ENCODE results near the gene FCRL5.

FCRL5 gene

DNA sequence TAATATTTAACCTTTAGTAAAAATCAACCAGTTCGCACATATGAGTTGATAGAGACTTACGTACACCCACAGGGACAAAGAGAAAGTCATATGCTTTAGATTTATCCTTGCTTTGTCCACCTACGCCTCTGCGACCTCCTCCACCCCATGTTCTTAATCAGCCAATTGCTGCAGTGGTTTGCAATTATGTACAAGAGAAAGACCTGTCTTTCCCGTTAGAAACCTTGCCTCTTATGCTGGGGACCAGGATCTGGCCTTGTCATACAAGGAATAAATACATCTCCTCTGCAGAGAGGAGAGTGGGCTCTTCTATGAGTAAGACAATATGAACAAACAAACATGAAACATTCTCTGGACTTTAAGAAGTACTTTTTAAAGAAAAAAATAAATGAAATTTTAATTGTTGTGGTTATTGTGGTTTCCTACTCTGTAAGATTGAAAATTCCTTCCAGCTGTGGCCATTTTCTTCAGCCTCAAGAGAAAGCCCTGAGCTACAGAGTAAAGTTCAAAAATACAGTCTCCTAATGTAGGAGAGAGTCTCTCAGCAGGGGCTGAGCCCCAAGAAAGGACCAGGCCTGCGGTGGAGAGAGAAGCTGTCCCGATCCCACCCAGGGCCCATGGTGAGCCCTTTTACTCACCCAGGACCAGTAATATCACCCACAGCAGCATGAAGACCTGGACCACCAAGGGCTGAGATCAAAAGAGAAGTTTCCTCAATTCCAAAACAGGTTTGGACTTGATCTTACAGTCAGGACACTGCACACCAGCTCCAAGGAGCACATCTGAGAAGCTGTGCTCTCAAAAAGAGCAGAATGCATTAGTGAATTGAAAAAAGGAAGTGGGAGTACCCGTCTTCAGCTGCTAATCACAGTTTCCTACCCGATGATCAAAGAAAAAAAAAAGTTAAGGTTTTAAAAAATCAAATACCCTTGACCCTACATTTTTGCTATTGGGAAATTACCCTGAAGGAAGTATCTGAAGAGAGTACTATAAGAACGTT, at the start of gene FCRL5:
FCRL5 (minus strand) TSS at position 822 of the 1,000 bp plus-strand sequence; CDS start at position 669, 153 bp downstream.
- H3K4me3 ChIP-seq (ENCODE audit: low read depth, low read length): no peak within 1 kb of the TSS
- H3K36me3 ChIP-seq (ENCODE audit: control insufficient read depth in 2 of 2, insufficient read depth in 1 of 2, low read length in 2 of 2): no peaks in the 10 kb centered on the region
- H3K4me1 ChIP-seq (ENCODE audit: control insufficient read depth, insufficient read depth, low read length): no peaks in the 10 kb centered on the region
- no peak for TF ChIP-seq GLIS2 (tag by site-specific recombination; IDR thresholded peaks at IDR 0.05)
- TF ChIP-seq REPIN1 (tag by site-specific recombination; IDR thresholded peaks at IDR 0.05; ENCODE audit: low read depth): no peak
- H3K9me3 ChIP-seq (ENCODE audit: control insufficient read depth, insufficient read depth, low read depth, low read length): no peaks in the 10 kb centered on the region
- no peak within 1 kb of the TSS for H3K27ac ChIP-seq (ENCODE audit: extremely low read depth, low read depth, low read length)
- ChIA-PET CTCF (no interaction called here), POLR2A (no interaction called here)

DNA sequence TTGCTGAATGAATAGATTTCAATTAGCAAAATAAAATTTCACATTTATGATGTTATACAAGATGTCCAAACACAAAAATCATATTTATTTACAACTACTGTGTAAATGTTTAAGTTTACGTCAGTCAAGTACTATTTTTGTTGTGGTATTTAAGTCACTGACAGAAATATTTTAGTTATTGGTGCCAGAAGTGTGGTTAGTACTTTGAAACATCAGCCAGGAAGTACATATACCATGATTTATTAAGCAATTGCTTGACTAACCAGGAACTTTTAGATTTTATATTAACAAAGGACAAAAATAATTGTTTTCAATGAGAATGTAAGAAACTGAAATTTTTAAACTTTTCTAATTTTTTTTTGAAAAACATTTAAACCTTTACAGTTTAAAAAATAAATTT, 47.9 kb upstream of the FCRL5 start:
- no peak overlapping the region for H3K4me3 ChIP-seq (ENCODE audit: low read depth, low read length)
- H3K9me3 ChIP-seq (ENCODE audit: control insufficient read depth, insufficient read depth, low read depth, low read length): no peaks in the 10 kb centered on the region
- H3K4me1 ChIP-seq (ENCODE audit: control insufficient read depth, insufficient read depth, low read length): no peaks in the 10 kb centered on the region
- no peak for TF ChIP-seq ZNF623 (tag by site-specific recombination; IDR thresholded peaks at IDR 0.05)
- TF ChIP-seq MEIS1 (CRISPR knock-in tag; IDR thresholded peaks at IDR 0.05; ENCODE audit: borderline replicate concordance): no peak
- TF ChIP-seq, protein P1, sequence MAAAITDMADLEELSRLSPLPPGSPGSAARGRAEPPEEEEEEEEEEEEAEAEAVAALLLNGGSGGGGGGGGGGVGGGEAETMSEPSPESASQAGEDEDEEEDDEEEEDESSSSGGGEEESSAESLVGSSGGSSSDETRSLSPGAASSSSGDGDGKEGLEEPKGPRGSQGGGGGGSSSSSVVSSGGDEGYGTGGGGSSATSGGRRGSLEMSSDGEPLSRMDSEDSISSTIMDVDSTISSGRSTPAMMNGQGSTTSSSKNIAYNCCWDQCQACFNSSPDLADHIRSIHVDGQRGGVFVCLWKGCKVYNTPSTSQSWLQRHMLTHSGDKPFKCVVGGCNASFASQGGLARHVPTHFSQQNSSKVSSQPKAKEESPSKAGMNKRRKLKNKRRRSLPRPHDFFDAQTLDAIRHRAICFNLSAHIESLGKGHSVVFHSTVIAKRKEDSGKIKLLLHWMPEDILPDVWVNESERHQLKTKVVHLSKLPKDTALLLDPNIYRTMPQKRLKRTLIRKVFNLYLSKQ (tag by site-specific recombination; IDR thresholded peaks at IDR 0.05; ENCODE audit: borderline replicate concordance): no peak
- TF ChIP-seq ZNF350 (tag by site-specific recombination; IDR thresholded peaks at IDR 0.05): no peak
- TF ChIP-seq ZNF223 (tag by site-specific recombination; IDR thresholded peaks at IDR 0.05): no peak
- no peak for TF ChIP-seq ZNF501 (tag by site-specific recombination; IDR thresholded peaks at IDR 0.05)
- no peak for TF ChIP-seq ZNF248 (tag by site-specific recombination; IDR thresholded peaks at IDR 0.05)
- TF ChIP-seq ZNF48 (tag by site-specific recombination; IDR thresholded peaks at IDR 0.05): no peak
- no peak for TF ChIP-seq ZNF174 (tag by site-specific recombination; IDR thresholded peaks at IDR 0.05)
- TF ChIP-seq ZNF544 (tag by site-specific recombination; IDR thresholded peaks at IDR 0.05): no peak
- TF ChIP-seq ZBTB20 (tag by site-specific recombination; IDR thresholded peaks at IDR 0.05): no peak
- TF ChIP-seq ZBTB48 (tag by site-specific recombination; IDR thresholded peaks at IDR 0.05): no peak
- TF ChIP-seq YY2 (tag by site-specific recombination; IDR thresholded peaks at IDR 0.05): no peak
- TF ChIP-seq ZNF10 (tag by site-specific recombination; IDR thresholded peaks at IDR 0.05): no peak
- TF ChIP-seq, protein P2, sequence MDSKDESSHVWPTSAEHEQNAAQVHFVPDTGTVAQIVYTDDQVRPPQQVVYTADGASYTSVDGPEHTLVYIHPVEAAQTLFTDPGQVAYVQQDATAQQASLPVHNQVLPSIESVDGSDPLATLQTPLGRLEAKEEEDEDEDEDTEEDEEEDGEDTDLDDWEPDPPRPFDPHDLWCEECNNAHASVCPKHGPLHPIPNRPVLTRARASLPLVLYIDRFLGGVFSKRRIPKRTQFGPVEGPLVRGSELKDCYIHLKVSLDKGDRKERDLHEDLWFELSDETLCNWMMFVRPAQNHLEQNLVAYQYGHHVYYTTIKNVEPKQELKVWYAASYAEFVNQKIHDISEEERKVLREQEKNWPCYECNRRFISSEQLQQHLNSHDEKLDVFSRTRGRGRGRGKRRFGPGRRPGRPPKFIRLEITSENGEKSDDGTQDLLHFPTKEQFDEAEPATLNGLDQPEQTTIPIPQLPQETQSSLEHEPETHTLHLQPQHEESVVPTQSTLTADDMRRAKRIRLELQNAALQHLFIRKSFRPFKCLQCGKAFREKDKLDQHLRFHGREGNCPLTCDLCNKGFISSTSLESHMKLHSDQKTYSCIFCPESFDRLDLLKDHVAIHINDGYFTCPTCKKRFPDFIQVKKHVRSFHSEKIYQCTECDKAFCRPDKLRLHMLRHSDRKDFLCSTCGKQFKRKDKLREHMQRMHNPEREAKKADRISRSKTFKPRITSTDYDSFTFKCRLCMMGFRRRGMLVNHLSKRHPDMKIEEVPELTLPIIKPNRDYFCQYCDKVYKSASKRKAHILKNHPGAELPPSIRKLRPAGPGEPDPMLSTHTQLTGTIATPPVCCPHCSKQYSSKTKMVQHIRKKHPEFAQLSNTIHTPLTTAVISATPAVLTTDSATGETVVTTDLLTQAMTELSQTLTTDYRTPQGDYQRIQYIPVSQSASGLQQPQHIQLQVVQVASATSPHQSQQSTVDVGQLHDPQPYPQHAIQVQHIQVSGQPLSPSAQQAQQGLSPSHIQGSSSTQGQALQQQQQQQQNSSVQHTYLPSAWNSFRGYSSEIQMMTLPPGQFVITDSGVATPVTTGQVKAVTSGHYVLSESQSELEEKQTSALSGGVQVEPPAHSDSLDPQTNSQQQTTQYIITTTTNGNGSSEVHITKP (tag by site-specific recombination; IDR thresholded peaks at IDR 0.05): no peak
- TF ChIP-seq, protein P3, sequence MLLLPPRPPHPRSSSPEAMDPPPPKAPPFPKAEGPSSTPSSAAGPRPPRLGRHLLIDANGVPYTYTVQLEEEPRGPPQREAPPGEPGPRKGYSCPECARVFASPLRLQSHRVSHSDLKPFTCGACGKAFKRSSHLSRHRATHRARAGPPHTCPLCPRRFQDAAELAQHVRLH (tag by site-specific recombination; IDR thresholded peaks at IDR 0.05): no peak
- TF ChIP-seq, protein P4, sequence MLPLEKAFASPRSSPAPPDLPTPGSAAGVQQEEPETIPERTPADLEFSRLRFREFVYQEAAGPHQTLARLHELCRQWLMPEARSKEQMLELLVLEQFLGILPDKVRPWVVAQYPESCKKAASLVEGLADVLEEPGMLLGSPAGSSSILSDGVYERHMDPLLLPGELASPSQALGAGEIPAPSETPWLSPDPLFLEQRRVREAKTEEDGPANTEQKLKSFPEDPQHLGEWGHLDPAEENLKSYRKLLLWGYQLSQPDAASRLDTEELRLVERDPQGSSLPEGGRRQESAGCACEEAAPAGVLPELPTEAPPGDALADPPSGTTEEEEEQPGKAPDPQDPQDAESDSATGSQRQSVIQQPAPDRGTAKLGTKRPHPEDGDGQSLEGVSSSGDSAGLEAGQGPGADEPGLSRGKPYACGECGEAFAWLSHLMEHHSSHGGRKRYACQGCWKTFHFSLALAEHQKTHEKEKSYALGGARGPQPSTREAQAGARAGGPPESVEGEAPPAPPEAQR (tag by site-specific recombination; IDR thresholded peaks at IDR 0.05): no peak
- ChIA-PET CTCF (interaction anchor here (1.2 kb wide), 1 partner anchor 20 kb away, joined by 3 read pairs; no protein-coding TSS in a partner anchor), POLR2A (no interaction called here)
- H3K36me3 ChIP-seq (ENCODE audit: control insufficient read depth in 2 of 2, insufficient read depth in 1 of 2, low read length in 2 of 2): no peaks in the 10 kb centered on the region
- H3K27ac ChIP-seq (ENCODE audit: extremely low read depth, low read depth, low read length): no peak overlapping the region
